H1 (cell line): ENCODE data around the gene FAAH2. TPM values are rescaled to one million over a fixed set of nuclear protein-coding genes. Genes with fewer than 3 reads are reported as not detected.

ENCODE experiments used
- CTCF ChIA-PET: fragments of 300-600 bp; sonication (Branson Sonifier 250); formaldehyde crosslinking; loops from one replicate; lab custom pipeline; 2021; ENCODE audit not compliant: partially characterized antibody; lab: Charles Lee
- POLR2A ChIA-PET: fragments of 300-600 bp; sonication (Branson Sonifier 250); formaldehyde crosslinking; loops from one replicate; lab custom pipeline; 2021; ENCODE audit warnings: inconsistent platforms; ENCODE audit not compliant: partially characterized antibody; lab: Charles Lee
- DNase-seq, 2 experiments: peaks; one replicate each; pipeline versions ENCODE4 v3.0.0 to v3.0.0-alpha.2; 2010 to 2022; ENCODE audit warnings: low spot score in 2 of 2, low read depth in 1 of 2, mixed read lengths in 1 of 2
- FAIRE-seq: peaks from 2 replicates; lab custom pipeline; 2011; peaks lifted over from hg19 to GRCh38; lab: Jason Lieb, UNC
- H2AFZ ChIP-seq: 2 replicates; pipeline ENCODE4 v1.8.1; 2012; ENCODE audit warnings: low read length, inconsistent platforms
- H2AK5ac ChIP-seq: 2 replicates; pipeline ENCODE4 v1.6.1; 2013; ENCODE audit warnings: low read depth, low read length
- H2BK120ac ChIP-seq: replicated peaks from 2 replicates; pipeline ENCODE3; 2013; ENCODE audit warnings: low read depth, low read length, inconsistent platforms
- H2BK12ac ChIP-seq: 2 replicates; pipeline ENCODE4 v1.6.1; 2013; ENCODE audit warnings: low read depth, low read length
- H2BK15ac ChIP-seq: 2 replicates; pipeline ENCODE4 v1.6.1; 2013; ENCODE audit warnings: low read length
- H2BK20ac ChIP-seq: 2 replicates; pipeline ENCODE4 v1.6.1; 2013; ENCODE audit warnings: low read length
- H2BK5ac ChIP-seq: 2 replicates; pipeline ENCODE4 v1.6.1; 2013; ENCODE audit warnings: low read depth, low read length
- H3K14ac ChIP-seq: 2 replicates; pipeline ENCODE4 v1.6.1; 2013; ENCODE audit warnings: inconsistent platforms; ENCODE audit not compliant: insufficient read length
- H3K18ac ChIP-seq: 2 replicates; pipeline ENCODE4 v1.6.1; 2013; ENCODE audit warnings: low read length; ENCODE audit errors: extremely low read depth
- H3K23ac ChIP-seq: 2 replicates; pipeline ENCODE4 v1.6.1; 2013; ENCODE audit warnings: inconsistent platforms; ENCODE audit not compliant: insufficient read length
- H3K23me2 ChIP-seq: 2 replicates; pipeline ENCODE4 v1.6.1; 2013; ENCODE audit warnings: low read depth, low read length
- H3K27ac ChIP-seq: 2 replicates; pipeline ENCODE4 v1.6.1; 2011; ENCODE audit warnings: low read depth, low read length, inconsistent platforms
- H3K27me3 ChIP-seq, 4 experiments: replicated peaks in 1 of 4; 1 replicate in 1 of 4; 2 replicates in 3 of 4; pipeline versions ENCODE4 v1.6.1 to v1.8.1; 2011 to 2013; ENCODE audit warnings: low read length in 3 of 4, mild to moderate bottlenecking in 3 of 4, inconsistent platforms in 2 of 4, mixed read lengths in 2 of 4, moderate library complexity in 1 of 4; ENCODE audit not compliant: control insufficient read depth in 3 of 4, insufficient read depth in 3 of 4; ENCODE audit errors: extremely low read depth in 1 of 4
- H3K36me3 ChIP-seq, 4 experiments: 2 replicates each; pipeline versions ENCODE4 v1.6.1 to v1.8.1; 2011 to 2013; ENCODE audit warnings: mild to moderate bottlenecking in 4 of 4, low read length in 3 of 4, moderate library complexity in 2 of 4, control low read depth in 1 of 4, inconsistent platforms in 1 of 4; ENCODE audit not compliant: insufficient read depth in 4 of 4, control insufficient read depth in 2 of 4
- H3K4ac ChIP-seq: replicated peaks from 2 replicates; pipeline ENCODE3; 2013; ENCODE audit warnings: low read length, low read depth, mixed read lengths, inconsistent platforms; ENCODE audit not compliant: insufficient read length
- H3K4me1 ChIP-seq, 4 experiments: replicated peaks in 1 of 4; 1 replicate in 1 of 4; 2 replicates in 3 of 4; pipeline versions ENCODE4 v1.6.1 to v1.8.1; 2011 to 2013; ENCODE audit warnings: low read length in 3 of 4, inconsistent platforms in 2 of 4, mixed read lengths in 1 of 4; ENCODE audit not compliant: insufficient read depth in 4 of 4, control insufficient read depth in 3 of 4
- H3K4me2 ChIP-seq, 2 experiments: 2 replicates each; pipeline versions ENCODE4 v1.6.1 to v1.8.1; 2011 to 2013; ENCODE audit warnings: low read depth in 2 of 2, low read length in 2 of 2, control low read depth in 1 of 2, inconsistent platforms in 1 of 2, mild to moderate bottlenecking in 1 of 2; ENCODE audit not compliant: insufficient read depth in 1 of 2
- H3K4me3 ChIP-seq, 4 experiments: fragments of 200-600, 300-600 bp in 1 of 4; sonication (generic), shearing (Covaris generic), sonication (Bioruptor Twin) in 1 of 4; 2 replicates each; pipeline versions ENCODE4 v1.5.1 to v1.8.1; 2011 to 2016; ENCODE audit warnings: low read length in 4 of 4, low read depth in 3 of 4, control low read depth in 2 of 4, inconsistent platforms in 2 of 4, mild to moderate bottlenecking in 2 of 4, mixed read lengths in 1 of 4, moderate library complexity in 1 of 4; ENCODE audit not compliant: insufficient read depth in 2 of 4; ENCODE audit errors: extremely low read depth in 1 of 4
- H3K56ac ChIP-seq: replicated peaks from 2 replicates; pipeline ENCODE3; 2013; ENCODE audit warnings: low read depth, mild to moderate bottlenecking, mixed read lengths, low read length, inconsistent platforms; ENCODE audit not compliant: insufficient read length
- H3K79me1 ChIP-seq: 2 replicates; pipeline ENCODE4 v1.6.1; 2013; ENCODE audit warnings: low read depth, low read length, control low read depth
- H3K79me2 ChIP-seq, 2 experiments: 2 replicates each; pipeline versions ENCODE4 v1.6.1 to v1.8.1; 2012 to 2013; ENCODE audit warnings: low read length in 2 of 2, mild to moderate bottlenecking in 2 of 2, inconsistent platforms in 1 of 2; ENCODE audit not compliant: insufficient read depth in 2 of 2, control insufficient read depth in 1 of 2
- H3K9ac ChIP-seq, 4 experiments: replicated peaks in 1 of 4; 1 replicate in 1 of 4; 2 replicates in 3 of 4; pipeline versions ENCODE4 v1.6.1 to v1.8.1; 2011 to 2013; ENCODE audit warnings: low read depth in 3 of 4, low read length in 3 of 4, control low read depth in 2 of 4, mild to moderate bottlenecking in 2 of 4, moderate library complexity in 2 of 4, inconsistent platforms in 1 of 4; ENCODE audit errors: extremely low read depth in 1 of 4
- H3K9me3 ChIP-seq, 2 experiments: 2 replicates each; pipeline versions ENCODE4 v1.6.1 to v1.8.1; 2012 to 2013; ENCODE audit warnings: mild to moderate bottlenecking in 2 of 2, moderate library complexity in 2 of 2, control low read depth in 1 of 2, inconsistent platforms in 1 of 2, low read depth in 1 of 2, low read length in 1 of 2, mixed read lengths in 1 of 2; ENCODE audit not compliant: insufficient read depth in 2 of 2
- H4K20me1 ChIP-seq, 2 experiments: replicated peaks in 1 of 2; 2 replicates each; pipeline versions ENCODE3 to v1.8.1; 2011 to 2013; ENCODE audit warnings: inconsistent platforms in 2 of 2, low read length in 2 of 2, mild to moderate bottlenecking in 1 of 2; ENCODE audit not compliant: insufficient read depth in 2 of 2, control insufficient read depth in 1 of 2
- H4K5ac ChIP-seq: 2 replicates; pipeline ENCODE4 v1.6.1; 2013; ENCODE audit warnings: low read length, low read depth, mixed read lengths, inconsistent platforms; ENCODE audit not compliant: insufficient read length
- H4K8ac ChIP-seq: 2 replicates; pipeline ENCODE4 v1.8.0; 2013; ENCODE audit warnings: mild to moderate bottlenecking, moderate library complexity, low read length, inconsistent platforms; ENCODE audit not compliant: insufficient read depth; ENCODE audit errors: extremely low read depth
- H4K91ac ChIP-seq: replicated peaks from 2 replicates; pipeline ENCODE3; 2013; ENCODE audit warnings: low read length, mixed read lengths, inconsistent platforms; ENCODE audit not compliant: insufficient read length
- GTF2F1 ChIP-seq: IDR thresholded peaks from 2 replicates; pipeline ENCODE4 v1.6.1; 2012; ENCODE audit warnings: low read depth, low read length, improper control_type of control experiment, borderline replicate concordance
- KDM4A ChIP-seq: IDR thresholded peaks from one replicate; pipeline ENCODE4 v1.7.1; 2012; ENCODE audit warnings: low read depth, mild to moderate bottlenecking, moderate library complexity, low read length, inconsistent platforms; ENCODE audit not compliant: severe bottlenecking
- NRF1 ChIP-seq: IDR thresholded peaks from 2 replicates; pipeline ENCODE4 v1.6.1; 2011; ENCODE audit warnings: mild to moderate bottlenecking, low read depth, low read length, improper control_type of control experiment
- WGBS, 2 experiments: shearing (Covaris generic) in 1 of 2; methylation state at CpG; one replicate each; pipeline versions ENCODE4 v1.1.6 to v1.1.7; 2013 to 2015; ENCODE audit warnings: low lambda C conversion rate in 2 of 2, mixed read lengths in 2 of 2, inconsistent platforms in 1 of 2, low coverage in 1 of 2, missing lambda C conversion rate in 1 of 2; ENCODE audit not compliant: insufficient replicate concordance in 2 of 2, insufficient coverage in 1 of 2, insufficient read length in 1 of 2; ENCODE audit errors: extremely low coverage in 1 of 2, missing lambda C conversion rate in 1 of 2; 5-methylcytosine and 5-hydroxymethylcytosine counted together
- polyA plus RNA-seq, 7 experiments: library from polyadenylated mRNA; depleted of rRNA in 3 of 7; stranded (reverse) in 5 of 7; unstranded in 2 of 7; fragments of >200 nt in 5 of 7; fragments of 200-250 nt in 2 of 7; gene quantifications; 1 replicate in 5 of 7; 2 replicates in 1 of 7; 4 replicates in 1 of 7; pipeline versions ENCODE4 v1.2.1 to v1.2.3, GENCODE V29; 2011 to 2013; ENCODE audit warnings: missing spikeins in 2 of 7, mixed read lengths in 2 of 7
- total RNA-seq: library from RNA; stranded (reverse); fragmentation: NEBNext Ultra II Directional; extraction: Animal tissue kit (Norgen Biotek cat#: 25700); gene quantifications from 2 replicates; pipeline ENCODE4 v1.2.1, GENCODE V29; 2021
- TF ChIP-seq, protein P1 (sequence below): IDR thresholded peaks from 2 replicates; pipeline ENCODE4 v1.6.1; 2011; ENCODE audit warnings: low read depth, mild to moderate bottlenecking, low read length; ENCODE audit not compliant: insufficient read depth
- TF ChIP-seq, protein P2 (sequence below): IDR thresholded peaks from 2 replicates; pipeline ENCODE4 v1.6.1; 2012; ENCODE audit warnings: low read length, inconsistent platforms

Gene FAAH2
- total and polyA plus RNA-seq, 2 of the 8 experiments (the other 6 are each of a cell fraction or from before 2014, with no cell fraction given) = 3.6 to 4.4 TPM

DNA sequence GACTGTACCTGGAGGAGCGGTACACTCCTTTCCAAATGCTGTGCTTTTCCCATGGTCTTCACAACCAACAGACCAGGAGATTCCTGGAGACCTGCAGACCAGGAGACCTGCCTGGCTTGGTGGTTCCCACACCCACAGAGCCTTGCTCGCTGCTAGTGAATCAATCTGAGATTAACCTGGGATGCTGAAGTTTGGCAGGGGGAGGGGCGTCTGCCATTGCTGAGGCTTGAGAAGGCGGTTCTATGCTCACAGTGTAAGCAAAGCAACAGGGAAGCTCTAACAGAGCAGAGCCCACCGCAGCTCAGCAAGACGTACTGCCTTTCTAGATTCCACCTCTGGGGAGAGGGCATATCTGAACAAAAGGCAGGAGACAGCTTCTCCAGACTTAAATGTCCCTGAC is 34.5 kb upstream of the FAAH2 start:
- H3K4me3 ChIP-seq = no peak overlapping the region
- H3K4ac ChIP-seq = no peak overlapping the region
- H3K9ac ChIP-seq = no peak overlapping the region
- H4K8ac ChIP-seq = no peak overlapping the region
- no peaks in the 10 kb centered on the region for H3K23me2 ChIP-seq
- no peak overlapping the region for H3K27ac ChIP-seq
- no peak overlapping the region for H3K18ac ChIP-seq
- WGBS, 2 experiments = 84% methylated on average over 5 of the region's 6 CpGs; no CpG with 5 or more reads in 1 of the 2 experiments
- H2AK5ac ChIP-seq = no peak overlapping the region
- TF ChIP-seq GTF2F1 (no peak), NRF1 (no peak), KDM4A (no peak)
- TF ChIP-seq, protein P1, sequence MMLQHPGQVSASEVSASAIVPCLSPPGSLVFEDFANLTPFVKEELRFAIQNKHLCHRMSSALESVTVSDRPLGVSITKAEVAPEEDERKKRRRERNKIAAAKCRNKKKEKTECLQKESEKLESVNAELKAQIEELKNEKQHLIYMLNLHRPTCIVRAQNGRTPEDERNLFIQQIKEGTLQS = no peak
- TF ChIP-seq, protein P2, sequence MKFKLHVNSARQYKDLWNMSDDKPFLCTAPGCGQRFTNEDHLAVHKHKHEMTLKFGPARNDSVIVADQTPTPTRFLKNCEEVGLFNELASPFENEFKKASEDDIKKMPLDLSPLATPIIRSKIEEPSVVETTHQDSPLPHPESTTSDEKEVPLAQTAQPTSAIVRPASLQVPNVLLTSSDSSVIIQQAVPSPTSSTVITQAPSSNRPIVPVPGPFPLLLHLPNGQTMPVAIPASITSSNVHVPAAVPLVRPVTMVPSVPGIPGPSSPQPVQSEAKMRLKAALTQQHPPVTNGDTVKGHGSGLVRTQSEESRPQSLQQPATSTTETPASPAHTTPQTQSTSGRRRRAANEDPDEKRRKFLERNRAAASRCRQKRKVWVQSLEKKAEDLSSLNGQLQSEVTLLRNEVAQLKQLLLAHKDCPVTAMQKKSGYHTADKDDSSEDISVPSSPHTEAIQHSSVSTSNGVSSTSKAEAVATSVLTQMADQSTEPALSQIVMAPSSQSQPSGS = no peak
- no peak overlapping the region for H3K14ac ChIP-seq
- no peak overlapping the region for H3K23ac ChIP-seq
- H2AFZ ChIP-seq = no peak overlapping the region
- H2BK15ac ChIP-seq = no peak overlapping the region
- no peak overlapping the region for H4K91ac ChIP-seq
- H3K79me1 ChIP-seq = no peaks in the 10 kb centered on the region
- CTCF ChIA-PET = no interaction called here
- H4K20me1 ChIP-seq = no peaks in the 10 kb centered on the region
- H3K4me1 ChIP-seq = no peaks in the 10 kb centered on the region
- POLR2A ChIA-PET = no interaction called here
- H2BK20ac ChIP-seq = no peak overlapping the region
- no peak overlapping the region for H2BK5ac ChIP-seq
- H2BK120ac ChIP-seq = no peak overlapping the region
- H4K5ac ChIP-seq = no peak overlapping the region
- H3K56ac ChIP-seq = no peak overlapping the region
- H2BK12ac ChIP-seq = no peak overlapping the region
- H3K4me2 ChIP-seq = no peak overlapping the region
- DNase-seq = no peak
- H3K79me2 ChIP-seq = no peaks in the 10 kb centered on the region
- H3K27me3 ChIP-seq = no peaks in the 10 kb centered on the region
- no peak for FAIRE-seq
- H3K36me3 ChIP-seq = peaks cover 0 to 4% (median 0%) of the 10 kb centered on the region in 4 experiments; a peak in 2 of 8 replicates
- H3K9me3 ChIP-seq = peaks cover 0 to 9% of the 10 kb centered on the region in 2 experiments; a peak in 2 of 4 replicates
